Measurements from ENCODE around the gene STAT5B.
"Not testable (repeated sequence)": the region's sequence is repeated elsewhere in the genome, so short reads cannot be mapped to it uniquely, and the experiment has no call there.

Gene STAT5B

DNA sequence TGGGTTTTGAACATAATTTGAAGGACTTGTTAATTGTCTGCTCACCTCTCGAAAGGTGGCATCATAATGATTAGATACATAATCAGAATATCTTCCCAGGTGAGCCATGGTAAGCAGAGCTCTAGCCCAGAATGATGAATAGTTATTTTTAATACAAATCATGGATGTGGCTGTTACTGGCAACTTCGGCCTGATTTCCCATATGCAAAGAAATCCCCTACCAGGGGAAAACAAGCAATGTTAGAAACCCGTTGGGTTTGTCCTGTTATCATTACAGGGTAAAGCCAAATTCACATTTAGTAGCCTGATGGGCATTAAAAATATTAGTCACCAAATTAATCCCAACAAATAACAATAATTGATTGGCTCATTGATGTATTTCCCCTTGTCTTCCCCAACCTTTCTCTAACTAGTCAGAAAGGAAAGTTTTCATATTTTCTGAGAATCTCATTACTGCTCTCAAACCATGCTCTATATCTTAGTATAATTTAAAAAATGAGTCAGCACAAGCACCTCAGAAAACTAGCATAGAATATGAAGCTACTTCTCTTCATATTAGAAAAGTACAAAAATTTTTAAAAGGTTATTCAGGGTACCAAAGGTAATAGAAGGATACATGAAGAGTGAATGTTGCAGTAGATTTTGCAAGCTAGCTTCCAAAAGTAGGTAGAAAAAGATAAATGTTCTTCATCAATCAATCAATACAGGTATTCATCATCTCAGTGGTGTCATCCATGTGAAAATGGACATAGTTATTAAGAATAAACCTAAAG lies 5.0 kb downstream of the STAT5B start:
- no peak for DNase-seq (ENCODE audit: extremely low read depth, low read depth)
- H3K4me3 ChIP-seq (replicated peaks; ENCODE audit: low read depth, low read length): no peak overlapping the region
- no peak for TF ChIP-seq CTCF (IDR thresholded peaks at IDR 0.05; ENCODE audit: low read depth, low read length, missing control alignments)

DNA sequence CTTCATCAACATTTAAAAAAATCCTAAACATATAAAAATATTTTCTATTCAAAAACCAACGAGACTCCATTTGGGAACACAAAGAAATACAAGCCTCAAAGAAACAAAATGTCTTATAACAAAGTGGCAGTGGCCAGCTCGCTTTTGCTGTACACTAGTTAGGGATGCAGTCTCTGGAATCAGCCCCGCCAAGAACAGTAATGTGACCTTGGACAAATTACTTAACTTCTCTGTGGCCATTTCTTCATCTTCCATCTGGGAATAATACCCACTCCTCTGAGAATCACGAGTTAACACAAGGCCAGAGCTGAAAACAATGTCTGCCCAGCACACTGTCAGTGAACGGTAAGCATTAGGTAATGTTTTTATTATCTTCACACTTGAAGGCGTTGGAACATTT lies 5.6 kb downstream of the STAT5B start:
- DNase-seq (ENCODE audit: extremely low read depth, low read depth): no peak
- TF ChIP-seq CTCF (IDR thresholded peaks at IDR 0.05; ENCODE audit: low read depth, low read length, missing control alignments): no peak
- H3K4me3 ChIP-seq (replicated peaks; ENCODE audit: low read depth, low read length): no peak overlapping the region

GRCh38 chr17:42270170-42270535 lies 6.0 kb downstream of the STAT5B start:
- TF ChIP-seq CTCF (IDR thresholded peaks at IDR 0.05; ENCODE audit: low read depth, low read length, missing control alignments): no peak
- DNase-seq (ENCODE audit: extremely low read depth, low read depth): no peak
- no peak overlapping the region for H3K4me3 ChIP-seq (replicated peaks; ENCODE audit: low read depth, low read length)

- DNase-seq (ENCODE audit: extremely low read depth, low read depth): no peak
- no peak for TF ChIP-seq CTCF (IDR thresholded peaks at IDR 0.05; ENCODE audit: low read depth, low read length, missing control alignments)
- no peak overlapping the region for H3K4me3 ChIP-seq (replicated peaks; ENCODE audit: low read depth, low read length)
Observed at GRCh38 chr17:42268236-42268635, 8.0 kb downstream of the STAT5B start.

GRCh38 chr17:42266918-42267766 lies 9.0 kb downstream of the STAT5B start:
- H3K4me3 ChIP-seq (replicated peaks; ENCODE audit: low read depth, low read length): no peak overlapping the region
- peak; percentile 67 for DNase-seq (ENCODE audit: extremely low read depth, low read depth)
- no peak for TF ChIP-seq CTCF (IDR thresholded peaks at IDR 0.05; ENCODE audit: low read depth, low read length, missing control alignments)

GRCh38 chr17:42266462-42266861 lies 9.7 kb downstream of the STAT5B start:
- no peak for DNase-seq (ENCODE audit: extremely low read depth, low read depth)
- H3K4me3 ChIP-seq (replicated peaks; ENCODE audit: low read depth, low read length): no peak overlapping the region
- no peak for TF ChIP-seq CTCF (IDR thresholded peaks at IDR 0.05; ENCODE audit: low read depth, low read length, missing control alignments)

GRCh38 chr17:42264366-42264765 lies 11.8 kb downstream of the STAT5B start:
- not testable (repeated sequence) for H3K4me3 ChIP-seq (replicated peaks; ENCODE audit: low read depth, low read length); DNase-seq (ENCODE audit: extremely low read depth, low read depth)

Measured in HFF-Myc (cell line).